ENCODE results near the gene HNRNPDL.
"Not testable (repeated sequence)": the region's sequence is repeated elsewhere in the genome, so short reads cannot be mapped to it uniquely, and the experiment has no call there.

Gene HNRNPDL

GRCh38 chr4:82397527-82397926 lies 32.7 kb downstream of the HNRNPDL start:
- no peaks in the 10 kb centered on the region for H4K20me1 ChIP-seq

GRCh38 chr4:82394896-82395295 lies 35.4 kb downstream of the HNRNPDL start:
- H3K4me3 ChIP-seq: no peak overlapping the region
- no peaks in the 10 kb centered on the region for H3K27me3 ChIP-seq
- no peak overlapping the region for H3K9ac ChIP-seq
- H3K36me3 ChIP-seq: no peaks in the 10 kb centered on the region
- H3K4me1 ChIP-seq: 0 out of 2 replicates have a peak, but pooled peaks cover 6% of the 10 kb centered on the region
- H3K27ac ChIP-seq: no peak overlapping the region
- H3K9me3 ChIP-seq: no peaks in the 10 kb centered on the region
- H3K4me2 ChIP-seq: no peak overlapping the region
- no peaks in the 10 kb centered on the region for H4K20me1 ChIP-seq
- no peak for TF ChIP-seq Cebpa-rat (IDR thresholded peaks at IDR 0.05)

More at GRCh38 chr4:82397527-82397926, 32.7 kb downstream of the HNRNPDL start:
- Histone ChIP-seq H3K4me2 (no peak overlapping the region), H3K36me3 (no peaks in the 10 kb centered on the region), H3K9me3 (no peaks in the 10 kb centered on the region), H3K27me3 (no peaks in the 10 kb centered on the region), H3K27ac (no peak overlapping the region), H3K4me3 (no peak overlapping the region), H3K4me1 (0 out of 2 replicates have a peak, but pooled peaks cover 6% of the 10 kb centered on the region), H3K9ac (no peak overlapping the region)
- no peak for TF ChIP-seq Cebpa-rat (IDR thresholded peaks at IDR 0.05)

DNA sequence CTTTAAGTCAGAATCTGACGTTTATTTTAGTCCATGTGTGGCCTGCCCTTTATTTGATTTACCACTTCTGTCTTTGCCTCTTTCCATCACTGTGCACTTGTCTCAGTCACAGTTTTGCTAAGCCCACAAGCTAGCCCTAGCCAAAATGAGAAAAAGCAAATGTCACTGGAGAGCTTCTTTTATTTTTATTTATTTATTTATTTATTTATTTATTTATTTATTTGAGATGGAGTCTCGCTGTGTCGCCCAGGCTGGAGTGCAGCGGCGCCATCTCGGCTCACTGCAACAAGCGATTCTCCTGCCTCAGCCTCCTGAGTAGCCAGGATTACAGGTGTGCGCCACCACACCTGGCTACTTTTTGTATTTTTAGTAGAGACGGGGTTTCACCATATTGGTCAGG lies 40.2 kb downstream of the HNRNPDL start:
- not testable (repeated sequence) for H3K4me1 ChIP-seq, H3K4me2 ChIP-seq, H3K27me3 ChIP-seq, H3K36me3 ChIP-seq, H3K9ac ChIP-seq, H3K4me3 ChIP-seq, H3K27ac ChIP-seq, H4K20me1 ChIP-seq
- peaks cover 19% of the 10 kb centered on the region for H3K9me3 ChIP-seq

GRCh38 chr4:82388405-82388804 lies 41.9 kb downstream of the HNRNPDL start:
- no peak for TF ChIP-seq Cebpa-rat (IDR thresholded peaks at IDR 0.05)
- peaks cover 5% of the 10 kb centered on the region for H3K36me3 ChIP-seq
- no peak overlapping the region for H3K4me2 ChIP-seq
- no peak overlapping the region for H3K27ac ChIP-seq
- H3K4me1 ChIP-seq: no peaks in the 10 kb centered on the region
- peaks cover 28% of the 10 kb centered on the region for H3K9me3 ChIP-seq
- H3K9ac ChIP-seq: no peak overlapping the region
- no peaks in the 10 kb centered on the region for H4K20me1 ChIP-seq
- H3K27me3 ChIP-seq: no peaks in the 10 kb centered on the region
- H3K4me3 ChIP-seq: no peak overlapping the region

GRCh38 chr4:82386312-82386711 lies 44.0 kb downstream of the HNRNPDL start:
- H3K9ac ChIP-seq, H3K4me2 ChIP-seq: not testable (repeated sequence)

DNA sequence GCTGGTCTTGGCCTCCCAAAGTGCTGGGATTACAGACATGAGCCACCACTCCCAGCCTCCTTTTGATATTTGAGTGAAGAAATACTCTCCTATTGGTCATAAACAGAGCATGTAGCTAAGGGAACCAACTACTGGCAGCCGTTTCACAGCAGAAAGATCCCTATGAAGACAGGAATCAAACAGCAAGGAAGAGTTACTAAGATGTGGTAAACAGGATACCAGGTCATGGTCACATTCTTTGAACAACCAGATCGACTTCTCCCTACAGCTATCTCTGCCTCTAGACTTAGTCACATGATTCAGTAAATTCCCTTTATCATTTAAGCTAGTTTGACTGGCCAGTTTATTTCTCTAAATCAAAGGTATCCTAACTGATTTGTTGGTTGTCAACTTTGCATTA lies 47.5 kb downstream of the HNRNPDL start:
- Histone ChIP-seq H3K9ac (no peak overlapping the region), H3K4me1 (no peaks in the 10 kb centered on the region), H4K20me1 (no peaks in the 10 kb centered on the region), H3K36me3 (peaks cover 28% of the 10 kb centered on the region), H3K4me2 (no peak overlapping the region), H3K9me3 (peaks cover 70% of the 10 kb centered on the region), H3K27me3 (no peaks in the 10 kb centered on the region), H3K27ac (no peak overlapping the region), H3K4me3 (no peak overlapping the region)
- TF ChIP-seq Cebpa-rat (IDR thresholded peaks at IDR 0.05): no peak

More at GRCh38 chr4:82386312-82386711, 44.0 kb downstream of the HNRNPDL start:
- H3K4me3 ChIP-seq, H3K4me1 ChIP-seq, H3K27ac ChIP-seq, H4K20me1 ChIP-seq, H3K27me3 ChIP-seq: not testable (repeated sequence)
- Histone ChIP-seq H3K9me3 (peaks cover 49% of the 10 kb centered on the region), H3K36me3 (peaks cover 15% of the 10 kb centered on the region)

GRCh38 chr4:82381661-82382296 lies 48.5 kb downstream of the HNRNPDL start:
- no peak overlapping the region for H3K4me2 ChIP-seq
- no peak overlapping the region for H3K4me3 ChIP-seq
- no peaks in the 10 kb centered on the region for H3K27me3 ChIP-seq
- peaks cover 66% of the 10 kb centered on the region for H3K9me3 ChIP-seq
- TF ChIP-seq Cebpa-rat (IDR thresholded peaks at IDR 0.05): no peak
- no peak overlapping the region for H3K9ac ChIP-seq
- H3K36me3 ChIP-seq: peaks cover 32% of the 10 kb centered on the region
- no peaks in the 10 kb centered on the region for H3K4me1 ChIP-seq
- no peak overlapping the region for H3K27ac ChIP-seq
- H4K20me1 ChIP-seq: no peaks in the 10 kb centered on the region

- Histone ChIP-seq H3K4me2 (no peak overlapping the region), H3K4me1 (peaks cover 4% of the 10 kb centered on the region), H3K9ac (no peak overlapping the region), H3K9me3 (peaks cover 61% of the 10 kb centered on the region), H3K27me3 (no peaks in the 10 kb centered on the region), H3K36me3 (peaks cover 32% of the 10 kb centered on the region), H3K4me3 (0 out of 2 replicates have a peak overlapping the region, but pooled peaks have one; percentile 9), H4K20me1 (no peaks in the 10 kb centered on the region), H3K27ac (no peak overlapping the region)
- TF ChIP-seq Cebpa-rat (IDR thresholded peaks at IDR 0.05): no peak
Measured at GRCh38 chr4:82381235-82381634, 49.0 kb downstream of the HNRNPDL start.

- H3K9me3 ChIP-seq: peaks cover 57% of the 10 kb centered on the region
- H3K27me3 ChIP-seq: no peaks in the 10 kb centered on the region
- H3K4me3 ChIP-seq: 0 out of 2 replicates have a peak overlapping the region, but pooled peaks have one; percentile 9
- no peak overlapping the region for H3K9ac ChIP-seq
- no peak overlapping the region for H3K27ac ChIP-seq
- no peak for TF ChIP-seq Cebpa-rat (IDR thresholded peaks at IDR 0.05)
- no peaks in the 10 kb centered on the region for H4K20me1 ChIP-seq
- H3K4me1 ChIP-seq: peaks cover 8% of the 10 kb centered on the region
- H3K36me3 ChIP-seq: peaks cover 32% of the 10 kb centered on the region
- H3K4me2 ChIP-seq: no peak overlapping the region
Measured at GRCh38 chr4:82380831-82381230, 49.4 kb downstream of the HNRNPDL start.

DNA sequence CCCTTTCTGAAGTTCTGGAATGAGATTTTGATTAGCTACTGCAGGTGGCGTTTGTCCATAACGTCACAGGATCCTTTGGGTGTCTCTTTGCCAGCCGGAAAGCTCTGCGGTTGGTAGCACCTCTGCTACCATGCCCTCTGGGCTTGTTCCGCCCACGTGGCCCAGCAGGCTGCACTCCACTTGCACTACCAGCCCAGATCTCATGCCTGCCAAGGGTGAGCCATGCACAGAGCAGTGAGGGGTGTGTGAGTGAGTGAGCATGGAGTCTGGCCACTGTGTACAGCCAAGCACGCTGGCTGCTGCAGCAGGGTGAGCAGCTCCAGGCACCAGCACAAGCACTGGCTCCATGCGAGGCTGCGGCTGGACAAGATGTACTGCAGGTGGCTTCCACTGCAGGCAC lies 49.9 kb downstream of the HNRNPDL start:
- Histone ChIP-seq H3K27me3 (no peaks in the 10 kb centered on the region), H3K9me3 (peaks cover 52% of the 10 kb centered on the region), H3K4me3 (0 out of 2 replicates have a peak overlapping the region, but pooled peaks have one; percentile 9), H4K20me1 (no peaks in the 10 kb centered on the region), H3K36me3 (peaks cover 32% of the 10 kb centered on the region), H3K4me1 (peaks cover 12% of the 10 kb centered on the region), H3K27ac (no peak overlapping the region), H3K4me2 (no peak overlapping the region), H3K9ac (no peak overlapping the region)
- no peak for TF ChIP-seq Cebpa-rat (IDR thresholded peaks at IDR 0.05)
